Measurements from ENCODE around the gene PAX8.

The PAX8 gene

DNA sequence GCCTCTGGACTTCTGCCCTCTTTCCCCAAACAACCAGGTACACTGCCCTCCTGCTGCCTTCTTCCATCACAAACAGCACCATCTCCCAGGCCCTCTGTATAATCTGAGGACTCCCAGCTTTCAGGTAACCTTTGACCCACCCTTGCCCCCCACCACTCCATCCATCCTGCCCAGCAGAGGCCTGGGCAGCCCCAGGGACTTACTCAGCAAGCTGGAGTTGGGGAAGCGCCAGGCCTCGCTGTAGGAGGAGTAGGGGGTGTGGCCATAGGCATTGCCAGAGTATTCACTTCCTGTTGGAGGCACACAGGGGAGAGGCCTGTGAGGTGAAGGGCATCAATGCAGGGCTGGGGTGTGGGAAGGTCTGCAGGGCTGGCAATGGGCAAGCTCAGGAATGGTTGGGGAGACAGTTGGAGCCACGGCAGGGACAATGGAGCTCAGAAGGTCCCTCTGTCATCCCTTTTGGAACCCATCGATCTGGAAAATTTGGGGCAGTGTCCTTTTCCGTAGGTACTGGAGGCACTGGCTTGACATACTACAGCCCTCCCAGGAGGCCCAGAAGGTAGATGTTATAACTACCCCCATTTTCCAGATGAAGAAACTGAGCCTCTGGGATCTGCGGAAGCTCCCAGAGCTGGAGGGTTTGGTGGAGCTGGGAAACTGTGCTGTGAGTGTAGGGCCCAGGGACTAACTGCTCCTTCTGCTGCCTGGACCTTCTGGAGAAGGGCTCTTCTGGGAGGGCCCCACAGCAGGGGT is 58.7 kb downstream of the PAX8 start:
- peak; percentile 49 for DNase-seq

GRCh38 chr2:113219525-113219888 is 59.2 kb downstream of the PAX8 start:
- no peak for DNase-seq

- DNase-seq = no peak
These were observed 59.7 kb downstream of the PAX8 start for GRCh38 chr2:113219092-113219441.

GRCh38 chr2:113218283-113219091 is 60.2 kb downstream of the PAX8 start:
- peak; percentile 69 for DNase-seq

DNA sequence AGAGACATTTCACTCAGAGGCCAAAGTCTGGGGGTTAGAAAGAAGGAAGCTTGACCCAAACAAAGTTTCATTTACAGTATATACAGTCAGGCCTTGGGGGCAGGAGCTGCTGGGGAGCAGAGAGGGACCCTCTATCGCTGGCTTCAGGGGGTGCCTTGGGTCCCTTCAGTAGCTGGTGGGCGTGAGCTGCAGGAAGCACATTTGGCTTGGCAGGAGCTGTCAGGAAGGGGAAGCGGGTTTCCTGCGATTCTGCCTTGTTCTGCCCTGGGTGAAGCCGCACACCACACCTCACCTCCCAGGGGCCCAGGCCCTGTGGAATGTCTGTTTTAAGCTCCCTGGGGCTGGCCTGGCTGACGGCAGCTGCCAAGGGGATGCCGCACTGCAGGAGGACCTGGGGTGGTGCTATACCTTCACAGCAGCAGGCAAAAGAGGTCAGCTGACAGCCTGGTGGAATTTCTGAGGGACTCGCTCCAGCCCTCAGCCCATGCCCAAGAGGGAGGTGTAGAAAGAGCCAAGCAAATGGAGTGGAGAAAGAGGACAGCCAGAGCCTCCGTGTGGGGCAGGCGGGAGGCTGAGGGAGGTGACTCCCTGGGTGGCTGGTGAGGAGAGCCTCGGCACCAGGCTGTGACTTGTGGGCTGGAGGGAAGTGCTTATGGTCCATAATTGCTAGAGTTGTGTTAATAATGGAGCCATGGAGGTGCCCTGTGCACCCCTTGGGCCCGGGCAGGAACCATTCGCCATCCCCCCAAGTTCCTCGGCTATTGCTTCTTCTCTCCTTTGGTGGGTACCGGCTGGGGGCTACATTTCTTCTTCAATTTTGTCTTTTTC is 61.1 kb downstream of the PAX8 start:
- peak; percentile 69 for DNase-seq

GRCh38 chr2:113216891-113217454 is 61.7 kb downstream of the PAX8 start:
- DNase-seq = no peak

DNA sequence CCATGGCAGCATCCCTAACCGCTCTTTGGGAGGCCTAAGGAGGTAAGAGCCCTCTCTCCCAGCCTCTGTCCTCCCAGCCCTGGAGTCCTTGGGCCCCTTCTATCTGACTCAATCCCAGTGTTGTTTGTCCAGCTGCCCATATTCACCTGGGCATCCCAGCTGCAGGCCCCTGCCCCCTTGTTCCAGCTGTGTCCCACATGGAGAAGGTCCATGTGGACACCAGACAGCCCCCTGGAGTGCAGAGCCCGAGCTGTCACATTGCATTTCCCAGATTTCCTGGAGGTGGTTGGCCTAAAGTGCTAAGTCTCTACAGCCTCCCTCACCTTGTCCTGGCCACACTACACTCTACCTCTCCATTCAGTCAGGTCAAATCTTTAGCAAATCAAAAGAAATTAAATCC is 62.4 kb downstream of the PAX8 start:
- no peak for DNase-seq

DNA sequence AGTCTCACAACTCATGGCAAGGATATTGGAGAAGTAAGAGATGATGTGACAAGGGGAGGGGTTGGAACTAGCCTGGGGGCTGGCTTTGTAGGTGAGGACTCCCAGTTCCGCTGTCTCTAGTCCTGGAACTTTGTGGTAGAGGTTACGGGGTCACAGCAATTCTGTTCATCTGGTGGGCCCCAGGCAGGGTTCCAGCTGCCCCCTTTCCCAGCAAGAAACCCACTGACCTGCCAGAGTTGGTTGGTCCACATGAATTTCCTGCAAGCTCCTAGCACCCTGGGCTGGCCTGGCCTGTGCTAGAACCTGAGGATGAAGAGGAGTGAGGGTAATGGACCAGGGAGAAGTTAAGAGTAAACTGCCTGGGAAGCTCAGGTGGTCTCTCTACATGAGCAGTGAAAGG is 63.7 kb downstream of the PAX8 start:
- no peak for DNase-seq

DNA sequence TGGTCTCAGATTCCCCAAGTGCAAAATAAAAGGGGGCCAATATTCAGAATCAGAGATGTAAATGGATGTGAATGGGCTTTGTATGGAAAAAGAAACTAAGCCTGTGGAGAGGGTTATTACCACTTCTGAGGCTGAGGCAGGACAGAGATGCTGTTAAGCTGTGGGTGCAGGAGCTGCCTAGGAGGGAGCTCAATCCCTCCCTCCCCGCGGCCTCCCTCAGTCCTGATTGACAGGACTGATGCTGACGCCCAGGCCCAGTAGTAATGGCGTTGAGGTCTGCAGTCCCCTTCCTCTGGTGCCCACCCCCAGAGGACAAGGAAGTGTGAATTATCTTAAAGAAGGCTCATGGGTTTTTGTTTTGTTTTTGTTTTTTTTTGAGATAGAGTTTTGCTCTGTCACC is 64.6 kb downstream of the PAX8 start:
- no peak for DNase-seq

DNA sequence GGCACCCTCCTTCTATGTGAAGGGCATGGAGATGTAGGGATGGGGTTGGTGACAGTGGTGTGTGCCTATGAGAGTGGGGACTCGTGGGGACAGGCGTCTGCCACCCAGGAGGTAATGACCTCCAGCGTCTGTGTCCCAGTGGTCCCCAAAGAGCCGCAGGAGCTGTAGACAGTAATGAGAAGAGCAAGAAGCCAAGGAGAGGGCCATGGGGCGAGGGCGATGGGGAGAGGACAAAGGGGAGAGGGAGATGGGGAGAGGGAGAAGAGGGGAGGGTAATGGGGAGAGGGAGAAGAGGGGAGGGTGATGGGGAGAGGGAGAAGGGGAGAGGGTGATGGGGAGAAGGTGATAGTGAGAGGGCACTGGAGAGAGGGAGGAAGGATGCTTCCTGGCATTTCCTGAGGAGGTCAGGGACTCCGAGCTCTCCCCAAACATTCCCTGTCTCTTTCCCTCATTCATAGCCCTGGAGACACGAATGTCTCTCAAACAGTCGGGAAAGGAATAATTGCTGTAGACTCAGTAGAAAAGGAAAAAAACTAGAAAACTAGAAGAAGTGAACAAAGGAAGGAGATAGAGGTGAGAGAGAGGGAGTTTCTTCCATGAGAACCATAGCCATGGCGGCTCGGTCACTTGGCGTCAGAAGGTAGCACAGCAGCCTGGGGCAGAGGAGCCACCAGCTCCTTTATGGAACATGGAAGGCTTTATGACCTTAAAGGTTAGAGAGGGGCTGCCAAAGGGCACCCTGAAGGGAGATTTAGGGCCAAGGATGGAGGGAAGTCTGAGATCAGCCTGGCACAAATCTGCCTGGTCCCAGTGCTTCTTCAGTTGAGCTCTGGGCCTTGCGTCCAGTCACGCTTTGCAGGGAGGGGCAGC is 65.4 kb downstream of the PAX8 start:
- no peak for DNase-seq

GRCh38 chr2:113212245-113213060 is 66.3 kb downstream of the PAX8 start:
- DNase-seq = peak; percentile 38

DNA sequence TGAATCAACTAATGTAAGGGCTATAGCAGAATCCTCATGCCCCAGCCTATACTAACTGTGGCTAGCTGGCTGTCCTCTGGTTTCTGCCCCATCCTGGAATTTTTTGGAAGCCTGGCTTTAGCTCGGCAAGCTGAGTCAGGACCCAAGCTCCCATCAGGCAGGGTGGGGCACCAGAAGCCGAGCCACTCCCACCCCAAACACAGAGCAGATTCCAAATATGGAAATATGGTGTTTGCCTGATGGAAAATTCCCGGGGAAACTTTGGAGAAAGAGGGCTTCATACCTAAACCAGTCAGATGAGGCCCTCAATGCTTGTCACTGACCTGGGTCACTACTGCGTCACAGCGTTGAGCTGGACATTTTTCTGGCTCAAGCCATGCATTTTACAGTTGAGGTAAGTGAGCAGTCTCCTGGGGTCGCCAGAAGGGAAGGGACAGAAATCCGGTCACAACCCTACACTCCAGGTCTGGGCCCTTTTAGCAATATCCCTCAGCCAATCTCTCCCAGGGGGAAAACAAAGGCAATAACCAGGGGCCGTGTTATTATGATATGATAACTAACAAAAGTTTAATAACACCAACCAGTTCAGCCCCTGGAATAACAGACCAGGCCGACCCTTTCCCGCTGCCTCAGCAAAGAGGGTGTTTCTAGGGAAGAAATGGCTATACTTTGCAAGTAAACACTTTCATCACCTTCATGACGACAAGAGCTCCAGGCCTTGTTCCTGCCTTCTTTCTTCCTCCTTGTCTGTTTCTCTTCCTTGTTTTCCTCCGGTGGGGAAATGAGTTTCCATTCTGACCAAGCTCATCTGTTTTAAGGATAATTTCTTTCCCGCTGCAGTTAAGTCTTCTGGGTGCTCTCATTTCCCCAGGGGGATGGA is 67.3 kb downstream of the PAX8 start:
- no peak for DNase-seq

- no peak for DNase-seq
These were observed 69.0 kb downstream of the PAX8 start for GRCh38 chr2:113209646-113210171.

GRCh38 chr2:113209011-113209645 is 69.6 kb downstream of the PAX8 start:
- no peak for DNase-seq

DNA sequence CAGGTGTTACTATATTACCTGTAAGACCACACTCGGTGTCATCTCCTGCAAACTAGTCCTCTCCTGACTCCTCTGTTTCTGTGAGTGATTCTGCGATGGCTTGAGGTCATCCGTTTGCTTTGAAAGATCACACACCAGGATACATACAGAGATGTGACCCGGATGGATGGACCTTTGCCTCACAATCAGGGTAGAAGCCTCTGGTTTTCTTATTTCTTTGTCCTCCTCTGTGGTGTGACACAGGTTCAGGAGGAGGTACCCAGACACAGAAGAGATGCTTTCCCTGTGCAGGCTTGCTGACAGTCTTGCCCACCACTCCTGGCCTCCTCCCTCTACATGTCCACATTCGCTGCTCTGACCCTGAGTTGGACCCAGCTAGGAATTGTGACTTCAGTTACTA is 70.3 kb downstream of the PAX8 start:
- no peak for DNase-seq

DNA sequence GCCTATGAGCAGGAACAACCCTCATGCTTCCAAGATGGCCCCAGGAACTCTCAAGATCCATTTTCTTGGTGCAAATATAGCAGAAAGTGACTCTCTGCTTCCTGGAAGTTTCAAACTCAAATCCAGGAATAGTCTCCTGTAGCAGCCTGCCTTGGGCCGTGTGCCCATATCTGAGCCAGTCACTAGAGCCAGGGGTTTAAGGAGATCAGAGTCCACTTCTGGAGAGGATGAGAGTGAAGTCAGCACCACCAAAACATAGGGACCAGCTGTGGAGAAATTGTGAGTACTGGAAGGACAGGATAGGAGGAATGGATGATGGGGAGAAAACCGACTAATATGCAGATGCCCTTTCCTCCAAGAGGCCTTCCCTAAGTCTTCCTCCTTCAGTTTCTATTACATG is 71.7 kb downstream of the PAX8 start:
- no peak for DNase-seq

DNA sequence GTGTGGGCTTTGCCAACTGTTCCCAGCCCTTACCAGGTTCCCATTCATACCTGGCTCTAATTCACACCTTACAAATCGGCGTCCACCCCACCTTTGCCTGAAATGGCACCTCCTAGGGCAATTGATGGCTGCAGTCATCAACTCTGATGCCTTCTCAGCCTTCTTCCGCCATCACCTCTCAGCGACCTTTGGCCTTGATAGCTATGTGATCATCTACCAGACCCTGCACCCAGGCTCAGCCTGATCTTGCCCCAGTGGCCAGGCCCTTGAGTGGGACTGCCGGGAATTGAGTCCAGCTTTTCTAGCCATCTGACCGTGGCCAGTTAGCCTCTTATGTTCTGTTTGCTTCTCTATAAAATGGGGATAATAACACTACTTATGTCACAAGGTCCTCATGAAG is 72.5 kb downstream of the PAX8 start:
- DNase-seq = no peak

DNA sequence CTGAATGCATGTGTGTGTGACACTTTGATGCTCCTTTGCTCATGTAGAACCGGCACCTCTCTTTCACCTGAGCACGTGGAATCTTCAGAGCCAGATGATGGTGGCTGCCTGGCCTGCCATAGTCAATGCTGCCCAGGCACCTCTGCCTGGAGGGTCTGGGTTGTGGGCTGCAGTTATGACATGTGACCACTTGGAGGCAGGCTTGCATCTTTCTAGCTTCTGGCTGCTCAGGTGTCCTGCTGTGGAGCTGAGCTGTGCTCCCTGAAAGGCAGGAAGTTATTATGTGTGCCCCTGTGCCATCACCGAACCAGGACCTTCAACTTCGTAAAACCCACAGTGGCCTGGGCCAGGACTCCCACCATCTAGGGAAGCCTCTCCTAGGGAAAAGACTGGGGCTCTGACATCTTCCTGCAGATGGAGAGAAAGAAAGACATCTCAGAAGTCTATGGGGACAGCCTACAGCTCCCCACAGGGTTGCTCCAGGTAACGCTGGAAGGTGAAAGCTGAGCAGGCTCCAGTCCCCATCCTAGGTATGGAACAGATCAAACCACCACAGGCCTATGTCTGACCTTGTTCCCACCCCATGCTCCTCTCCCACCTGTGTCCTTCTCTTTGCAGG is 74.7 kb downstream of the PAX8 start:
- DNase-seq = peak; percentile 75

DNA sequence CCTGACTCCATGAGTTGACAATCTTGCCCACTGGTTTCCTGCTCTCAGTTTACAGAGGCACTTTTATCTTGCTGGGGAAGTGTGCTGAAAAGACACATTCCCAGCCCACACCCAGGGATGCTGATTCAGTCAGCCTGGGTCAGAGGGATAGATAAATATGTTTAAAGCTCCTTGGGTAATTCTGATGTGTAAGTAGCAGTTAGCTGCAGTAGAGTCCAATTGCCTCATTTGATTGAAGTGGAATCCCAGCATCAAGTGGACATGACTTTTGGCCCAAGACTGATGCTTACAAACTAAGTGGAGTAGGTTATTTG is 75.5 kb downstream of the PAX8 start:
- no peak for DNase-seq
